ENCODE measurements around the gene FAM120A.

DNA sequence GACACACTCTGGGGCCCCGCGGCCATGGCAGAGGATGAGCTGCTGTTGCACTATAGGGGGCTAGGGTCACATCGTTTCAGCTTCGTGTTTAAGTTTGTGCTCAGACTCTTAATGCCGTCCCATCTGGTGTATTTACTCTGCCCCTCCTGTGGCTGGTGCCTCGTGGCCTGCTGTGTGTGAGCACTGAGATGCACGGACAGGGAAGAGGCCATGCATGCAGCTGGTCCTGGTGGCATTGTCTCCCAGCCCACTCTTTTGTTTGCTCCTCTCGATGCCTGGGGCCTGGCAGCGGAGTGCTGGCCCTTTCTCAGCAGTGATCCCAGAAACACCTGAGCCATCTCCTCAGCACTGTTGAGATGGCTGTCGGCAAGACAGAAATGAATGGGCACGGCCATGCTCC lies 94.9 kb downstream of the FAM120A start:
- TF ChIP-seq CTCF (IDR thresholded peaks at IDR 0.05), result no peak
- no peak for TF ChIP-seq POLR2A (IDR thresholded peaks at IDR 0.05)
- no peak for TF ChIP-seq POLR2AphosphoS5 (IDR thresholded peaks at IDR 0.05)

Measured in prostate gland (tissue), 2 donors.